ENCODE results near the gene DIP2C. TPM values are rescaled to one million over a fixed set of nuclear protein-coding genes. Genes with fewer than 3 reads are reported as not detected.
A peak's percentile ranks its signal among the peaks of the same experiment; 100 is the strongest.

Gene DIP2C
- total RNA-seq, 1 donor from 2014 or later = 52.6 TPM

DNA sequence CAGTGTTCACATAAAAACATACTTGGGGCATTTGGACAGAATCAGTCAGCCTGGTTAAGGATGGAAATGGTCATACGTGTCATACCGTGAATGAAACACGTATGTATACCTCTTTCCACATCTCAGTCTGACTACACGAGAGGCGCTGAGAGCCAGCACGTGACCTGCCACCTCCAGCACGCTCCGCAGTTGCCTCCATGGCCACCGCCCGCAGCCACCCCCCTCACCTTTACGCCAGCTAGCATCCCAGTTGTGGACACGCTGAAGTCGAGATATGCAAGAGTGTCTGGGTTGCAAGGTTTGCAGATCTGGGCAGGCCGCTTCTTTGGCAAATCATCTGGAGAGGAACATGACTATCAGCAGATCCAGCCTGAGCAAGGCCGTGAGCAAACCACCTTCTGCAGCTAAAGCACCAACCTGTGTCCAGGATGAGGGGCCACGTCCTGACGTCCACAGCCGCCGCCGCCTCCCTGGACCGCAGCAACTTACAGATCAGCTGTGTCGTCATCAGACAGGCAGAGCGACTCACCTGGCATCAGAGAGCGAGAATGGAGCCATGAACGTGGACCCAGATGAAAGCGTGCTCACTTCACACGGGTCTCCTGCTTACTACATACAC, 344.8 kb downstream of the DIP2C start:
- peaks cover 16% of the 10 kb centered on the region for H3K9me3 Mint-ChIP-seq (ENCODE audit: unreplicated experiment)
- peaks cover 13% of the 10 kb centered on the region for H3K27me3 Mint-ChIP-seq (ENCODE audit: unreplicated experiment)
- H3K36me3 Mint-ChIP-seq (ENCODE audit: unreplicated experiment) = peaks cover 19% of the 10 kb centered on the region
- peak overlapping the region; percentile 67 for H3K27ac Mint-ChIP-seq (ENCODE audit: unreplicated experiment)
- TF ChIP-seq, protein P1, sequence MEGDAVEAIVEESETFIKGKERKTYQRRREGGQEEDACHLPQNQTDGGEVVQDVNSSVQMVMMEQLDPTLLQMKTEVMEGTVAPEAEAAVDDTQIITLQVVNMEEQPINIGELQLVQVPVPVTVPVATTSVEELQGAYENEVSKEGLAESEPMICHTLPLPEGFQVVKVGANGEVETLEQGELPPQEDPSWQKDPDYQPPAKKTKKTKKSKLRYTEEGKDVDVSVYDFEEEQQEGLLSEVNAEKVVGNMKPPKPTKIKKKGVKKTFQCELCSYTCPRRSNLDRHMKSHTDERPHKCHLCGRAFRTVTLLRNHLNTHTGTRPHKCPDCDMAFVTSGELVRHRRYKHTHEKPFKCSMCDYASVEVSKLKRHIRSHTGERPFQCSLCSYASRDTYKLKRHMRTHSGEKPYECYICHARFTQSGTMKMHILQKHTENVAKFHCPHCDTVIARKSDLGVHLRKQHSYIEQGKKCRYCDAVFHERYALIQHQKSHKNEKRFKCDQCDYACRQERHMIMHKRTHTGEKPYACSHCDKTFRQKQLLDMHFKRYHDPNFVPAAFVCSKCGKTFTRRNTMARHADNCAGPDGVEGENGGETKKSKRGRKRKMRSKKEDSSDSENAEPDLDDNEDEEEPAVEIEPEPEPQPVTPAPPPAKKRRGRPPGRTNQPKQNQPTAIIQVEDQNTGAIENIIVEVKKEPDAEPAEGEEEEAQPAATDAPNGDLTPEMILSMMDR (IDR thresholded peaks at IDR 0.05; ENCODE audit: partially characterized antibody, unreplicated experiment) = no peak
- peaks cover 25% of the 10 kb centered on the region for H3K4me1 Mint-ChIP-seq (ENCODE audit: low read depth, unreplicated experiment)
- H3K4me3 Mint-ChIP-seq (ENCODE audit: unreplicated experiment) = peak overlapping the region; percentile 15
- DNase-seq = no peak

DNA sequence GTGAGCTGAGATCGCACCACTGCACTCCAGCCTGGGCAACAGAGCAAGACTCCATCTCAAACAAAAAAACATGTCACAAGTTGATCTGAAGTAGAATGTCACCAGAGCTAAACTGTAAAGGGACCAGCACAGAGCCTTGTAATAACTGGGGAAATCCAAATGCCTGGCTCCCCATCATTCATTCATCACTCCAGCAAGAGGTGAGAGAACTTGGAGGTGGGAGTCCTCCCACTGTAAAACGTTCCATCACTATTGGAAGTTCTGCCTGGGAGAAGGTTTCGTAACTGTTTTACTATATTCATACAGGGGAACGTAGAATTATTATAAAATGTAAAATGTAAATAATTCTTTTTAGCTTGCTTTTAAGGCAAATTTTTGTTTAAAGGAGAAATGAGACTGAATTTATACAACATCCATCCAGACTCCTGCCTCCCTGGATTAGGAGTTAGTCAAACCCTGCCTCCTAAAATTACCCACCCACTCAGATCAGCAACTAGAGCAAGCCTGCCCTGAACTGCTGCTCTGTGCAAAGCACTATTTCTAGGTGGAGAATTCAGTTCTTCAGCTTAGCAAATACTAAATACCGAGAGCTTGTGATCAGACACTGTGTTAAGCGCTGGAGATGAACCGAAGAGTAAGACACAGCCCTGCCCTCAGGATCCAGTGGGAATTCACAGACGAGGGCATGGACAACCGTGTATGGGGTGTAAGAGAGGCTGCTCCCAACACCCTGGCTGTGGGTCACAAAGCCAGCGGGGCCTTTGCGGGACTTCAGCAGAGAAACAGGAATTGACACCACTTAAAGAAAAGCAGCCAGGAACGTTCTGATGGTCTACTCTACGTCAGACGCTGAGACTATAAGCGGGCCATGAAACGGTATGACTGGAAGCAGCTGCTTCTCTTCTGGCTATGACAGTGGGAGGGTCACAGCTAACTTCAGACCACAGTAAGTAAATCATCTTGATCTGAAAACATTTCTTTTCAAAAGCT, 345.9 kb downstream of the DIP2C start:
- no peak for DNase-seq
- TF ChIP-seq, protein P1 (IDR thresholded peaks at IDR 0.05; ENCODE audit: partially characterized antibody, unreplicated experiment) = no peak
- Mint-ChIP-seq H3K27ac (ENCODE audit: unreplicated experiment) (peak overlapping the region; percentile 81), H3K9me3 (ENCODE audit: unreplicated experiment) (peaks cover 16% of the 10 kb centered on the region), H3K4me1 (ENCODE audit: low read depth, unreplicated experiment) (peaks cover 25% of the 10 kb centered on the region), H3K27me3 (ENCODE audit: unreplicated experiment) (peaks cover 13% of the 10 kb centered on the region), H3K36me3 (ENCODE audit: unreplicated experiment) (peaks cover 13% of the 10 kb centered on the region), H3K4me3 (ENCODE audit: unreplicated experiment) (peak overlapping the region; percentile 25)

DNA sequence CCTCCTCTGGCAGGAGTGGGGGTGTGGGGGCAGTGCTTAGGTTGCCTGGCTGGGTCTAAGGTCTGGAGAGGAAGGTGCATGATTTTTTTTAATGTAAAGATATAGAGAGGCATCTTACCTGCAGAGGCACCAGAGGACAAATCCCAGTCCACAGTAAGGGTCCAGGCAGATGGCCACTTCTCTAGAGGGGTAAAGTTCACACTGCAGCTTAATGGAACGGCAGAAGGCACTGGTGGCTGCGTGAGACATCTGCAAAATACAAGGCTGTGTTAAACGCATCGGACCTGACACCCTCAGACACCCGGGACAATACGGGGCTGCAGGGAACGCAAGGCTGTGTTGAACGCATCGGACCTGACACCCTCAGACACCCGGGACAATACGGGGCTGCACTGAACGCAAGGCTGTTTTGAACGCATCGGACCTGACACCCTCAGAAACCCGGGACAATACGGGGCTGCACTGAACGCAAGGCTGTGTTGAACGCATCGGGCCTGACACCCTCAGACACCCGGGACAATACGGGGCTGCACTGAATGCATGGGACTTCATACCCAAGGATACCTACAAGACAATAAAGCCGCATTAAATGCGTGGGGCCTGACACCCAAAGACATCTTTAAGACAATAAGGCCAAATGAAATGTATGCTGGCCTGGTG, 348.3 kb downstream of the DIP2C start:
- Mint-ChIP-seq H3K27ac (ENCODE audit: unreplicated experiment) (no peak overlapping the region), H3K4me3 (ENCODE audit: unreplicated experiment) (no peak overlapping the region), H3K27me3 (ENCODE audit: unreplicated experiment) (peaks cover 8% of the 10 kb centered on the region), H3K36me3 (ENCODE audit: unreplicated experiment) (peaks cover 12% of the 10 kb centered on the region), H3K4me1 (ENCODE audit: low read depth, unreplicated experiment) (peaks cover 25% of the 10 kb centered on the region), H3K9me3 (ENCODE audit: unreplicated experiment) (peaks cover 8% of the 10 kb centered on the region)
- TF ChIP-seq, protein P1 (IDR thresholded peaks at IDR 0.05; ENCODE audit: partially characterized antibody, unreplicated experiment) = no peak
- no peak for DNase-seq

GRCh38 chr10:340646-341045, 348.8 kb downstream of the DIP2C start:
- TF ChIP-seq, protein P1 (IDR thresholded peaks at IDR 0.05; ENCODE audit: partially characterized antibody, unreplicated experiment) = no peak
- Mint-ChIP-seq H3K4me1 (ENCODE audit: low read depth, unreplicated experiment) (peaks cover 25% of the 10 kb centered on the region), H3K36me3 (ENCODE audit: unreplicated experiment) (peaks cover 12% of the 10 kb centered on the region), H3K27me3 (ENCODE audit: unreplicated experiment) (peaks cover 7% of the 10 kb centered on the region), H3K9me3 (ENCODE audit: unreplicated experiment) (peaks cover 8% of the 10 kb centered on the region), H3K27ac (ENCODE audit: unreplicated experiment) (no peak overlapping the region), H3K4me3 (ENCODE audit: unreplicated experiment) (no peak overlapping the region)
- no peak for DNase-seq

Measured in glutamatergic neuron (in vitro differentiated cells).